PC-9 (cell line): ENCODE data around the gene DYNLT2.

Experiments used
- CTCF ChIP-seq: fragments of 200-600 bp; sonication (generic); conservative IDR thresholded peaks from 2 replicates; pipeline ENCODE4 v1.6.1; 2017; ENCODE audit warnings: mixed run types, antibody characterized with exemption, mild to moderate bottlenecking, moderate library complexity
- EZH2 ChIP-seq: fragments of 200-600 bp; sonication (generic); IDR thresholded peaks from 2 replicates; pipeline ENCODE4 v1.8.0; 2017; ENCODE audit warnings: antibody characterized with exemption, low read depth

GRCh38 chr6:169766921-169767736 lies 15.8 kb upstream of the DYNLT2 start:
- no peak for TF ChIP-seq CTCF
- TF ChIP-seq EZH2: no peak
